Measurements from ENCODE around the gene TACR2.

DNA sequence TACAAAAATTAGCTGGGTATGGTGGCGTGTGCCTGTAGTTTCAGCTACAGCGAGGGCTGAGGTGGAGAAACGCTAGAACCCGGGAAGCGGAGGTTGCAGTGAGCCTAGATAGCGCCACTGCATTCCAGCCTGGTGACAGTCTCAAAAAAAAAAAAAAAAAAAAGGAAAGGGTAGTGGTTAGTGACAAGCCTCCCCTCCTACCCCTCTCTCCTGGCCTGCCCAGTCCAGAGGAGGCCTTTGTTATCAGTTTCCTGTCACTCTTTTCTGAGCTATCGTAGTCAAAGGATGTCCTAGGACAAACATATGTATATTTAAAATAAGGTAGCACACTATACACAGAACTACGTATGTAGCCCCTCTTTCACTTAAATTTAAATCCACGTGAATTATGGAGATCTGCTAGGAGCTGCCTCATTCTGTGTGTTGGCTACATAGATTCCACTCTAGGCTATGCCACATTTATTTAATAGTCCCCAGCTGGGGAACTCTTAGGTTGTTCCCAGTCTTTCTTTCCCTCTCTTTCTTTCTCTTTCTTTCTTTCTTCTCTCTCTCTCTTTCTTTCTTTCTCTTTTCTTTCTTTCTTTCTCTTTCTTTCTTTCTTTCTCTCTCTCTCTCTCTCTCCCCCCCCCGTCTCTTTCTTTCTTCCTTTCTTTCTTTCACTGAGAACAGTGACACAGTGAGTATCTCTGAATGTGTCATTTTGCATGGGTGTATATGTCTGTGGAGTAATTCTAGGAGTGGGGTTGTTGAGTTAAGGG lies 38.5 kb upstream of the TACR2 start:
- TF ChIP-seq CTCF (conservative IDR thresholded peaks at IDR 0.05 in 1 of 2, IDR thresholded peaks at IDR 0.05 in 1 of 2; ENCODE audit: extremely low read depth in 1 of 2, insufficient read depth in 1 of 2, low read depth in 1 of 2, low read length in 2 of 2): no peak
- no peak for TF ChIP-seq EZH2 (IDR thresholded peaks at IDR 0.05; ENCODE audit: borderline replicate concordance, low read length)

All from mammary epithelial cell (primary cell).